OCI-LY1 (cell line): ENCODE data around the gene ITIH1.

Experiments
- CTCF ChIP-seq: fragments of 200-600 bp; sonication (generic), shearing (Covaris generic); IDR thresholded peaks from 2 replicates; pipeline ENCODE4 v1.5.1; 2017; ENCODE audit warnings: mild to moderate bottlenecking, antibody characterized with exemption, low read length, moderate library complexity, mixed read lengths
- EZH2 ChIP-seq: fragments of 200-600 bp; sonication (generic), shearing (Covaris generic); IDR thresholded peaks from 2 replicates; pipeline ENCODE4 v1.8.0; 2017; ENCODE audit warnings: borderline replicate concordance, mixed run types, mild to moderate bottlenecking, antibody characterized with exemption, low read length, moderate library complexity, mixed read lengths

GRCh38 chr3:52790337-52790736 lies 12.9 kb downstream of the ITIH1 start:
- TF ChIP-seq CTCF, result no peak
- TF ChIP-seq EZH2, result no peak
